Measurements from ENCODE around the gene LINC01488. TPM values are rescaled to one million over a fixed set of nuclear protein-coding genes. Genes with fewer than 3 reads are reported as not detected.

Gene LINC01488
- total and polyA plus RNA-seq, 2 experiments from 2014 or later: not detected

GRCh38 chr11:69487391-69487790, 5.9 kb downstream of the LINC01488 start:
- H3K9me3 Mint-ChIP-seq: no peaks in the 10 kb centered on the region; the same call in 2 of the 3 replicates
- TF ChIP-seq STAT1 (IDR thresholded peaks at IDR 0.05; ENCODE audit: unreplicated experiment) (no peak), CTCF (conservative IDR thresholded peaks at IDR 0.05; ENCODE audit: low read depth in 2 of 2) (no peak), EZH2 (IDR thresholded peaks at IDR 0.05; ENCODE audit: low read depth, unreplicated experiment) (no peak), REST (IDR thresholded peaks at IDR 0.05; ENCODE audit: unreplicated experiment) (no peak), ZNF462 (CRISPR knock-in tag; IDR thresholded peaks at IDR 0.05) (no peak), NANOG (IDR thresholded peaks at IDR 0.05; ENCODE audit: borderline replicate concordance) (no peak), JUNB (IDR thresholded peaks at IDR 0.05; ENCODE audit: unreplicated experiment) (no peak), ETS1 (IDR thresholded peaks at IDR 0.05) (no peak), POLR2AphosphoS5 (IDR thresholded peaks at IDR 0.05; ENCODE audit: low read depth) (no peak), EZH2phosphoT487 (IDR thresholded peaks at IDR 0.05; ENCODE audit: unreplicated experiment) (no peak), ZNF114 (CRISPR knock-in tag; IDR thresholded peaks at IDR 0.05) (no peak), CREB1 (CRISPR knock-in tag; IDR thresholded peaks at IDR 0.05; ENCODE audit: low read depth) (no peak), ZNF331 (CRISPR knock-in tag; IDR thresholded peaks at IDR 0.05; ENCODE audit: low read depth) (no peak)
- Histone ChIP-seq H3F3A (replicated peaks; ENCODE audit: low read depth) (no peaks in the 10 kb centered on the region), H3K79me2 (replicated peaks; ENCODE audit: insufficient read depth) (no peaks in the 10 kb centered on the region), H3K27me3 (ENCODE audit: insufficient read depth) (no peaks in the 10 kb centered on the region), H3K4me2 (no peak overlapping the region), H3K4me1 (ENCODE audit: insufficient read depth) (no peaks in the 10 kb centered on the region), H4K20me1 (replicated peaks; ENCODE audit: insufficient read depth) (no peaks in the 10 kb centered on the region), H2AFZ (no peak overlapping the region), H3K4me3 (no peak overlapping the region), H3K9me2 (ENCODE audit: insufficient read depth) (no peaks in the 10 kb centered on the region), H3K36me3 (ENCODE audit: insufficient read depth) (no peaks in the 10 kb centered on the region), H3K27ac (ENCODE audit: low read depth) (no peak overlapping the region)
- H3K36me3 Mint-ChIP-seq (ENCODE audit: low read depth): no peaks in the 10 kb centered on the region
- no peak overlapping the region for H3K4me3 Mint-ChIP-seq
- peaks cover 13% of the 10 kb centered on the region for H3K4me1 Mint-ChIP-seq
- DNase-seq (ENCODE audit: low spot score) (no peak), ATAC-seq (no peak)
- H3K27me3 Mint-ChIP-seq (ENCODE audit: insufficient read depth, low read depth, poor library complexity): peaks cover 12% of the 10 kb centered on the region
- H3K27ac Mint-ChIP-seq: no peak overlapping the region
